ENCODE results near the gene EIF2B5. TPM values are rescaled to one million over a fixed set of nuclear protein-coding genes. Genes with fewer than 3 reads are reported as not detected.

The EIF2B5 gene
- total and polyA plus RNA-seq, 2 of the 13 experiments (the other 11 are each of a cell fraction or from before 2014, with no cell fraction given), result 38.4 to 60.2 TPM

- TF ChIP-seq ZNF552 (CRISPR knock-in tag; IDR thresholded peaks at IDR 0.05; ENCODE audit: borderline replicate concordance) (0 out of 2 replicates have a peak, but pooled peaks have one; percentile 39), ZFP1 (CRISPR knock-in tag; IDR thresholded peaks at IDR 0.05) (no peak), ZNF558 (CRISPR knock-in tag; IDR thresholded peaks at IDR 0.05; ENCODE audit: borderline replicate concordance) (peak; percentile 84; the same call in 1 of the 2 replicates), ZNF432 (CRISPR knock-in tag; IDR thresholded peaks at IDR 0.05; ENCODE audit: borderline replicate concordance) (no peak), ASH2L (IDR thresholded peaks at IDR 0.05; ENCODE audit: insufficient read length, low read depth, low read length) (peak; percentile 97), HOXA3 (CRISPR knock-in tag; IDR thresholded peaks at IDR 0.05) (peak; percentile 93), HMG20B (CRISPR knock-in tag; conservative IDR thresholded peaks at IDR 0.05) (no peak), ZNF781 (CRISPR knock-in tag; IDR thresholded peaks at IDR 0.05; ENCODE audit: borderline replicate concordance, not compliant biosample characterization) (peak; percentile 74), ZNF446 (CRISPR knock-in tag; IDR thresholded peaks at IDR 0.05) (0 out of 2 replicates have a peak, but pooled peaks have one; percentile 65), HNRNPLL (IDR thresholded peaks at IDR 0.05; ENCODE audit: low read depth, low read length, poor library complexity, severe bottlenecking) (peak; percentile 62), ZNF546 (CRISPR knock-in tag; conservative IDR thresholded peaks at IDR 0.05) (0 out of 2 replicates have a peak, but pooled peaks have one; percentile 56), TEF (CRISPR knock-in tag; IDR thresholded peaks at IDR 0.05) (no peak), ZNF589 (CRISPR knock-in tag; conservative IDR thresholded peaks at IDR 0.05) (0 out of 2 replicates have a peak, but pooled peaks have one; percentile 54), SAP130 (CRISPR knock-in tag; IDR thresholded peaks at IDR 0.05; ENCODE audit: low read depth) (peak; percentile 98), TIGD3 (CRISPR knock-in tag; IDR thresholded peaks at IDR 0.05; ENCODE audit: borderline replicate concordance) (peak; percentile 26; the same call in 1 of the 2 replicates), THAP7 (CRISPR knock-in tag; IDR thresholded peaks at IDR 0.05) (peak; percentile 58), ZNF562 (CRISPR knock-in tag; IDR thresholded peaks at IDR 0.05; ENCODE audit: borderline replicate concordance) (no peak), DR1 (CRISPR knock-in tag; IDR thresholded peaks at IDR 0.05) (peak; percentile 58)
- TF ChIP-seq, protein P1, sequence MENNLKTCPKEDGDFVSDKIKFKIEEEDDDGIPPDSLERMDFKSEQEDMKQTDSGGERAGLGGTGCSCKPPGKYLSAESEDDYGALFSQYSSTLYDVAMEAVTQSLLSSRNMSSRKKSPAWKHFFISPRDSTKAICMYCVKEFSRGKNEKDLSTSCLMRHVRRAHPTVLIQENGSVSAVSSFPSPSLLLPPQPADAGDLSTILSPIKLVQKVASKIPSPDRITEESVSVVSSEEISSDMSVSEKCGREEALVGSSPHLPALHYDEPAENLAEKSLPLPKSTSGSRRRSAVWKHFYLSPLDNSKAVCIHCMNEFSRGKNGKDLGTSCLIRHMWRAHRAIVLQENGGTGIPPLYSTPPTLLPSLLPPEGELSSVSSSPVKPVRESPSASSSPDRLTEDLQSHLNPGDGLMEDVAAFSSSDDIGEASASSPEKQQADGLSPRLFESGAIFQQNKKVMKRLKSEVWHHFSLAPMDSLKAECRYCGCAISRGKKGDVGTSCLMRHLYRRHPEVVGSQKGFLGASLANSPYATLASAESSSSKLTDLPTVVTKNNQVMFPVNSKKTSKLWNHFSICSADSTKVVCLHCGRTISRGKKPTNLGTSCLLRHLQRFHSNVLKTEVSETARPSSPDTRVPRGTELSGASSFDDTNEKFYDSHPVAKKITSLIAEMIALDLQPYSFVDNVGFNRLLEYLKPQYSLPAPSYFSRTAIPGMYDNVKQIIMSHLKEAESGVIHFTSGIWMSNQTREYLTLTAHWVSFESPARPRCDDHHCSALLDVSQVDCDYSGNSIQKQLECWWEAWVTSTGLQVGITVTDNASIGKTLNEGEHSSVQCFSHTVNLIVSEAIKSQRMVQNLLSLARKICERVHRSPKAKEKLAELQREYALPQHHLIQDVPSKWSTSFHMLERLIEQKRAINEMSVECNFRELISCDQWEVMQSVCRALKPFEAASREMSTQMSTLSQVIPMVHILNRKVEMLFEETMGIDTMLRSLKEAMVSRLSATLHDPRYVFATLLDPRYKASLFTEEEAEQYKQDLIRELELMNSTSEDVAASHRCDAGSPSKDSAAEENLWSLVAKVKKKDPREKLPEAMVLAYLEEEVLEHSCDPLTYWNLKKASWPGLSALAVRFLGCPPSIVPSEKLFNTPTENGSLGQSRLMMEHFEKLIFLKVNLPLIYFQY (CRISPR knock-in tag; IDR thresholded peaks at IDR 0.05; ENCODE audit: borderline replicate concordance), result peak; percentile 55; the same call in 1 of the 2 replicates
- TF ChIP-seq, protein P2, sequence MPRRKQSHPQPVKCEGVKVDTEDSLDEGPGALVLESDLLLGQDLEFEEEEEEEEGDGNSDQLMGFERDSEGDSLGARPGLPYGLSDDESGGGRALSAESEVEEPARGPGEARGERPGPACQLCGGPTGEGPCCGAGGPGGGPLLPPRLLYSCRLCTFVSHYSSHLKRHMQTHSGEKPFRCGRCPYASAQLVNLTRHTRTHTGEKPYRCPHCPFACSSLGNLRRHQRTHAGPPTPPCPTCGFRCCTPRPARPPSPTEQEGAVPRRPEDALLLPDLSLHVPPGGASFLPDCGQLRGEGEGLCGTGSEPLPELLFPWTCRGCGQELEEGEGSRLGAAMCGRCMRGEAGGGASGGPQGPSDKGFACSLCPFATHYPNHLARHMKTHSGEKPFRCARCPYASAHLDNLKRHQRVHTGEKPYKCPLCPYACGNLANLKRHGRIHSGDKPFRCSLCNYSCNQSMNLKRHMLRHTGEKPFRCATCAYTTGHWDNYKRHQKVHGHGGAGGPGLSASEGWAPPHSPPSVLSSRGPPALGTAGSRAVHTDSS (CRISPR knock-in tag; conservative IDR thresholded peaks at IDR 0.05), result no peak
Observed at GRCh38 chr3:184135149-184135910, at the start of gene EIF2B5 (continued).
